ENCODE data around the gene MATN1.

Gene MATN1

DNA sequence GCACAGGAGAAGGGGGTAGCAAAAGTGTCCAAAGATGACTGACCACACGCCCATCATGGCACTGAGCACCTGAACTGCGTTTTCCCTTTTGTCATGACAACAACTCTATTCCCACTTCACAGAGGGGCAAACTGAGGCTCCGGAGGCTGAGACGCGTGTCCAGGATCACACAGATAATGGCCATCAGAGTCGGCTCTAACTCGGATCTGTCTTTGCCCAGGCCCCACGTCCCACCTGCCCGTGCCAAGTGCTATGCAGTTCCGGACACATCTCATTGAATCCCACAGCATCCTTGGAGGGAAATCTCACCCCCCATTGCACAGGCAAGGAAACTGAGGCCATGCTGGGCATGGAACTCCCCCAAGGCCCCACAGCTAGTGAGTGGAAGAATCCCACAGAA, 62.1 kb downstream of the MATN1 start:
- DNase-seq (ENCODE audit: low read depth in 3 of 3), result no peak

Data from stimulated activated CD4-positive, alpha-beta T cell treated with anti-CD3 and anti-CD28 coated beads, TNF-alpha, amount 100 ng/mL, for 24 hours (primary cell).